Bladder microvascular endothelial cell (primary cell): ENCODE measurements around the gene XK. TPM values are rescaled to one million over a fixed set of nuclear protein-coding genes. Genes with fewer than 3 reads are reported as not detected.

Source experiments
- total RNA-seq: library from RNA; depleted of rRNA; stranded (reverse); fragments of >200 nt; gene quantifications from 2 replicates; pipeline ENCODE4 v1.2.3, GENCODE V29; 2014

XK gene
- under 0.01 TPM in 2 replicates for total RNA-seq

DNA sequence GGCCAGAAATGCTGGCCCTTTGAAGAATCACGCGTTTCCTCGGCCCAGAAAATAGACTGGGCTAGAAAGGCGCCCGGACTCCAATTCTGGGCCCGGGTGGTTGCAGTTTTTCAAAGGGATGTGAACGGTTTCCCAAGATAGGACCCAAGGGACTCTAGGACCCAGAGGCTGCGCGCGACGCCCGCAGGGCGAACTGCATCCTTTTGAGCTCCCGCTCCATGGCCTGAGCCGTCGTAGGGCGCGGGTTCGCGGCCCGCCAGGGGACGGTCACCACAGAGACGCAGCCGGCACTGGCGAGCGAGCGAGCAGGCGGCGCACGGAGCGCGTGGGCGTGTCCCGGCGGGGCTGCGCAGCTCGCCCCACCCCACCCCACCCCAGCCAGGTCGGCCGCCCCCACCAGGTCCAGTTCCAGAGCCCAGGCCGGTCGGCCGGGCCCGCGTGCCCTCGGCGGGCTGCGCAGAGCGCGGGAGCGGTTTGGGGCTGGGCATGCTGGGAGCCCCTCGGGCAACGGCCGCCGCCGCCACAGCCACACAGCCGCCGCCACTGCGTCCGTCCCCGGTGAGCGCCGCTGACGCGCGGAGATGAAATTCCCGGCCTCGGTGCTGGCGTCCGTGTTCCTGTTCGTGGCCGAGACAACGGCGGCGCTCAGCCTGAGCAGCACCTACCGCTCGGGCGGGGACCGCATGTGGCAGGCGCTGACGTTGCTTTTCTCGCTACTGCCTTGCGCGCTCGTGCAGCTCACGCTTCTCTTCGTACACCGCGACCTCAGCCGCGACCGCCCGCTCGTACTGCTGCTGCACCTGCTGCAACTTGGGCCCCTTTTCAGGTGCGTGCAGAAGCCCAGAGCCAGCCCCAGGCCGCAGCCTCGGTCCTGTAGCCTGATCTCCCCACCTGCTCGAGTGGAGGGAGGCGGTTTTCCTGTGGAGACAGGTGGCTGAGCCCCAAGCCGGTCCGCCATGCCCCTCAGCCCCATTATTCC lies at the start of gene XK:
XK (plus strand) TSS at position 411 of the 979 bp plus-strand sequence; CDS start at position 582, 171 bp downstream.

GRCh38 chrX:37779857-37780256 lies 94.3 kb downstream of the XK start, which contains the start of gene CYBB:
Gene CYBB (plus strand): TSS chrX:37780059. CDS start chrX:37780078, 19 bp downstream.

Other genes starting within 250 kb of the XK start
- gene LANCL3, start 114.1 kb upstream of the XK start, total RNA-seq = 0.16 and 0.25 TPM in 2 replicates
- not detected in 2 replicates for gene CYBB, start 94.3 kb downstream of the XK start, total RNA-seq
- gene DYNLT3, start 161.8 kb downstream of the XK start, total RNA-seq = 21.4 and 32.7 TPM in 2 replicates